ENCODE data around the gene SMIM13. TPM values are rescaled to one million over a fixed set of nuclear protein-coding genes. Genes with fewer than 3 reads are reported as not detected.

SMIM13 gene
- total and polyA plus RNA-seq, 2 of the 4 experiments (the other 2 are of a cell fraction): 5.4 to 10.0 TPM

- in situ Hi-C loops (cut with MboI; ENCODE audit: low sequenced_read_pairs) (no loop called here), intact Hi-C loops (cut with micrococcal nuclease) (no loop called here), dilution Hi-C loops (cut with HindIII; ENCODE audit: low sequenced_read_pairs, unreplicated experiment) (no loop called here)
- no peak for ATAC-seq (ENCODE audit: low read depth)
- Histone ChIP-seq H3K14ac (replicated peaks; ENCODE audit: low read depth, low read length) (no peak overlapping the region), H4K8ac (ENCODE audit: low read depth in 2 of 2, low read length in 2 of 2) (no peak overlapping the region), H3K23ac (ENCODE audit: low read depth, low read length) (no peak overlapping the region), H2BK5ac (ENCODE audit: low read depth, low read length, poor library complexity, severe bottlenecking) (no peak overlapping the region), H4K5ac (ENCODE audit: low read depth, low read length) (no peak overlapping the region), H2BK120ac (ENCODE audit: low read depth, low read length) (no peak overlapping the region), H2BK20ac (ENCODE audit: low read depth, low read length) (no peak overlapping the region), H3K79me1 (ENCODE audit: low read depth in 1 of 2, low read length in 2 of 2) (peaks cover 23 to 66% of the 10 kb centered on the region in 2 experiments), H4K91ac (ENCODE audit: insufficient read depth, low read depth, low read length) (no peak overlapping the region), H3K4me3 (ENCODE audit: insufficient read depth, low read depth, low read length) (no peak overlapping the region), H3K9me3 (ENCODE audit: control insufficient read depth, insufficient read depth, low read length) (no peaks in the 10 kb centered on the region), H3K4me2 (ENCODE audit: low read depth, low read length) (no peak overlapping the region), H3K4ac (ENCODE audit: low read depth, low read length) (no peak overlapping the region), H2BK15ac (ENCODE audit: low read depth, low read length) (no peak overlapping the region), H3K4me1 (ENCODE audit: control insufficient read depth, insufficient read depth, low read length) (no peaks in the 10 kb centered on the region), H3K27me3 (ENCODE audit: control insufficient read depth, insufficient read depth, low read length) (no peaks in the 10 kb centered on the region), H2AFZ (replicated peaks; ENCODE audit: low read length, poor library complexity) (no peak overlapping the region), H4K20me1 (ENCODE audit: insufficient read depth, low read length) (peaks cover 23% of the 10 kb centered on the region), H3K27ac (ENCODE audit: insufficient read depth, low read length) (no peak overlapping the region), H2AK5ac (ENCODE audit: low read depth, low read length) (no peak overlapping the region), H3K9ac (ENCODE audit: low read depth, low read length) (no peak overlapping the region), H3K56ac (ENCODE audit: extremely low read depth, insufficient read depth, low read length) (no peak overlapping the region), H3K18ac (ENCODE audit: low read depth, low read length) (no peak overlapping the region), H3K36me3 (ENCODE audit: control insufficient read depth, insufficient read depth, low read length) (peaks cover 3% of the 10 kb centered on the region), H2AK9ac (replicated peaks; ENCODE audit: low read depth, low read length, poor library complexity) (no peak overlapping the region), H3K9me1 (ENCODE audit: insufficient read depth, low read length) (0 out of 2 replicates have a peak, but pooled peaks cover 3% of the 10 kb centered on the region)
- no TSS peak for BruUV-seq (replicated peaks)
- no peak for DNase-seq
- TF ChIP-seq POLR2A (IDR thresholded peaks at IDR 0.05; ENCODE audit: low read depth, low read length) (no peak), NFE2L2 (IDR thresholded peaks at IDR 0.05; ENCODE audit: low read depth, low read length) (no peak), CHD1 (IDR thresholded peaks at IDR 0.05; ENCODE audit: low read depth, low read length) (no peak)
- WGBS, 2 experiments (ENCODE audit: extremely low coverage in 2 of 2, insufficient read length in 1 of 2): no CpG with 5 or more reads among the region's 1 CpG
- POLR2A ChIA-PET (ENCODE audit: unreplicated experiment): no interaction called here
- CTCF ChIA-PET: no interaction called here
These were observed 36.4 kb downstream of the SMIM13 start for GRCh38 chr6:11129908-11130565.
